ENCODE results near the gene GAS7. TPM values are rescaled to one million over a fixed set of nuclear protein-coding genes. Genes with fewer than 3 reads are reported as not detected.

Gene GAS7
- total and polyA plus RNA-seq, 2 of the 13 experiments (the other 11 are each of a cell fraction or from before 2014, with no cell fraction given): 1.0 to 5.2 TPM

GRCh38 chr17:9944704-9945103 is 253.7 kb downstream of the GAS7 start:
- Histone ChIP-seq H2AFZ (ENCODE audit: low read length) (no peak overlapping the region), H3K27ac (ENCODE audit: extremely low read length, insufficient read depth, low read length) (no peak overlapping the region), H3K9ac (ENCODE audit: insufficient read depth, low read depth, low read length) (no peak overlapping the region), H3K27me3 (ENCODE audit: control insufficient read depth in 1 of 2, insufficient read depth in 2 of 2, low read length in 2 of 2) (peaks cover 1 to 28% of the 10 kb centered on the region in 2 experiments; a peak in 3 of 5 replicates), H3K4me1 (ENCODE audit: insufficient read depth, low read length) (no peaks in the 10 kb centered on the region), H3K9me3 (ENCODE audit: low read length) (no peaks in the 10 kb centered on the region), H3K4me3 (replicated peaks in 1 of 3; ENCODE audit: insufficient read depth in 1 of 3, low read depth in 2 of 3, low read length in 3 of 3) (no peak overlapping the region), H3K4me2 (ENCODE audit: low read depth, low read length) (no peak overlapping the region), H3K36me3 (replicated peaks in 1 of 2; ENCODE audit: control insufficient read depth in 1 of 2, insufficient read depth in 2 of 2, low read length in 2 of 2) (no peaks in the 10 kb centered on the region), H4K20me1 (ENCODE audit: insufficient read depth, low read length) (no peaks in the 10 kb centered on the region), H3K79me2 (ENCODE audit: insufficient read depth, low read length) (no peaks in the 10 kb centered on the region)
- CTCF ChIA-PET (ENCODE audit: low intra/inter-chr PET ratio, low total read pairs): no interaction called here
- intact Hi-C loops (cut with micrococcal nuclease; ENCODE audit: unreplicated experiment): no loop called here
- no TSS peak for BruUV-seq (replicated peaks)
- no peak for FAIRE-seq
- POLR2A ChIA-PET: no interaction called here
- TF ChIP-seq ZNF256 (CRISPR knock-in tag; conservative IDR thresholded peaks at IDR 0.05) (no peak), STAT6 (CRISPR knock-in tag; IDR thresholded peaks at IDR 0.05; ENCODE audit: borderline replicate concordance) (no peak), MED8 (CRISPR knock-in tag; IDR thresholded peaks at IDR 0.05; ENCODE audit: insufficient replicate concordance) (no peak), STAG1 (CRISPR knock-in tag; IDR thresholded peaks at IDR 0.05) (no peak)
- no peak for DNase-seq (ENCODE audit: low spot score)
- no peak for ATAC-seq
- in situ Hi-C loops (cut with HindIII; ENCODE audit: extremely low pct_ligation_motif_present, low pct_unique_long_range_greater_than_20kb): no loop called here
- 11% methylated on average over 6 of the region's 7 CpGs for WGBS (ENCODE audit: low lambda C conversion rate)

DNA sequence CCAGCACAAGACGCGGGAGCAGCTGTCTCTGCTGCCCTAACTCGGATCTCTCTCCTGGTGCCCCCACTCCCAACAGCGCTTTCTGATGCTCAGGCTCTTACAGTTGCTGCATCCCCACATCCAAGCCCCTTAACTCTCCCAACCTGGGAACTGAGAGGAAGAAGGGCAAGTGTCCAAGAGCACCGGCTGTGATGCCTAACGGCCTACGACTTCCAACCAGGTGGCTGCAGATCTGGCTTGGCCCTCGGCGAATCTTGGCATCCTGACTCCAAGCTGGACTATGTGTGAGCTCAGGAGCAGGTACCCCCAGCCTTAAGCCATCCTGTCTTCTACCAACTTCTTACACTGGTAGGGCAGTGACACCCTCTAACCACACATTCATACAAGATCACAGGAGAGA is 255.1 kb downstream of the GAS7 start:
- Histone ChIP-seq H2AFZ (ENCODE audit: low read length) (no peak overlapping the region), H3K27ac (ENCODE audit: extremely low read length, insufficient read depth, low read length) (no peak overlapping the region), H3K4me3 (replicated peaks in 1 of 3; ENCODE audit: insufficient read depth in 1 of 3, low read depth in 2 of 3, low read length in 3 of 3) (no peak overlapping the region), H3K4me2 (ENCODE audit: low read depth, low read length) (no peak overlapping the region), H3K27me3 (ENCODE audit: control insufficient read depth in 1 of 2, insufficient read depth in 2 of 2, low read length in 2 of 2) (peaks cover 1 to 21% of the 10 kb centered on the region in 2 experiments; a peak in 3 of 5 replicates), H3K9me3 (ENCODE audit: low read length) (no peaks in the 10 kb centered on the region), H3K79me2 (ENCODE audit: insufficient read depth, low read length) (no peaks in the 10 kb centered on the region), H3K9ac (ENCODE audit: insufficient read depth, low read depth, low read length) (no peak overlapping the region), H4K20me1 (ENCODE audit: insufficient read depth, low read length) (no peaks in the 10 kb centered on the region), H3K4me1 (ENCODE audit: insufficient read depth, low read length) (no peaks in the 10 kb centered on the region), H3K36me3 (replicated peaks in 1 of 2; ENCODE audit: control insufficient read depth in 1 of 2, insufficient read depth in 2 of 2, low read length in 2 of 2) (no peaks in the 10 kb centered on the region)
- FAIRE-seq (no peak), ATAC-seq (no peak), DNase-seq (ENCODE audit: low spot score) (no peak)
- ChIA-PET CTCF (ENCODE audit: low intra/inter-chr PET ratio, low total read pairs) (no interaction called here), POLR2A (no interaction called here)
- WGBS (ENCODE audit: low lambda C conversion rate): 0% methylated on average over 2 of the region's 9 CpGs
- intact Hi-C loops (cut with micrococcal nuclease; ENCODE audit: unreplicated experiment): no loop called here
- TF ChIP-seq REL (CRISPR knock-in tag; conservative IDR thresholded peaks at IDR 0.05): no peak
- TF ChIP-seq REPIN1 (CRISPR knock-in tag; IDR thresholded peaks at IDR 0.05; ENCODE audit: borderline replicate concordance, low read depth): no peak
- TF ChIP-seq RFXANK (CRISPR knock-in tag; IDR thresholded peaks at IDR 0.05): no peak
- no peak for TF ChIP-seq CC2D1A (CRISPR knock-in tag; IDR thresholded peaks at IDR 0.05)
- no peak for TF ChIP-seq TBL1XR1 (IDR thresholded peaks at IDR 0.05; ENCODE audit: borderline replicate concordance, low read length, partially characterized antibody)
- TF ChIP-seq ZFP37 (CRISPR knock-in tag; IDR thresholded peaks at IDR 0.05; ENCODE audit: borderline replicate concordance): no peak
- no TSS peak for BruUV-seq (replicated peaks)
- in situ Hi-C loops (cut with HindIII; ENCODE audit: extremely low pct_ligation_motif_present, low pct_unique_long_range_greater_than_20kb): no loop called here
